Adrenal gland (tissue), 5 donors: ENCODE results near the gene CLEC18C.

Experiments used
- POLR2A ChIP-seq, 2 donors: fragments of 450-650 bp; IDR thresholded peaks; one replicate each; pipeline ENCODE4 v1.6.1; 2017; ENCODE audit warnings: antibody characterized with exemption in 2 of 2, mild to moderate bottlenecking in 2 of 2, moderate library complexity in 1 of 2
- TF ChIP-seq, protein P1 (sequence below), 6 experiments: fragments of 450-650 bp in 4 of 6; fragments of 200-600 bp in 2 of 6; sonication (generic) in 1 of 6; IDR thresholded peaks; 1 replicate in 5 of 6; 2 replicates in 1 of 6; pipeline versions ENCODE4 v1.5.1 to v1.8.0; 2016 to 2021; ENCODE audit warnings: antibody characterized with exemption in 6 of 6, mild to moderate bottlenecking in 2 of 6, moderate library complexity in 1 of 6
- donor health status: DM: no; HTN: no; CAD: no.

GRCh38 chr16:70157105-70157476, 16.5 kb upstream of the CLEC18C start:
- TF ChIP-seq POLR2A (IDR thresholded peaks at IDR 0.05), result no peak
- TF ChIP-seq, protein P1, sequence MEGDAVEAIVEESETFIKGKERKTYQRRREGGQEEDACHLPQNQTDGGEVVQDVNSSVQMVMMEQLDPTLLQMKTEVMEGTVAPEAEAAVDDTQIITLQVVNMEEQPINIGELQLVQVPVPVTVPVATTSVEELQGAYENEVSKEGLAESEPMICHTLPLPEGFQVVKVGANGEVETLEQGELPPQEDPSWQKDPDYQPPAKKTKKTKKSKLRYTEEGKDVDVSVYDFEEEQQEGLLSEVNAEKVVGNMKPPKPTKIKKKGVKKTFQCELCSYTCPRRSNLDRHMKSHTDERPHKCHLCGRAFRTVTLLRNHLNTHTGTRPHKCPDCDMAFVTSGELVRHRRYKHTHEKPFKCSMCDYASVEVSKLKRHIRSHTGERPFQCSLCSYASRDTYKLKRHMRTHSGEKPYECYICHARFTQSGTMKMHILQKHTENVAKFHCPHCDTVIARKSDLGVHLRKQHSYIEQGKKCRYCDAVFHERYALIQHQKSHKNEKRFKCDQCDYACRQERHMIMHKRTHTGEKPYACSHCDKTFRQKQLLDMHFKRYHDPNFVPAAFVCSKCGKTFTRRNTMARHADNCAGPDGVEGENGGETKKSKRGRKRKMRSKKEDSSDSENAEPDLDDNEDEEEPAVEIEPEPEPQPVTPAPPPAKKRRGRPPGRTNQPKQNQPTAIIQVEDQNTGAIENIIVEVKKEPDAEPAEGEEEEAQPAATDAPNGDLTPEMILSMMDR (IDR thresholded peaks at IDR 0.05), result no peak
